ENCODE measurements around the gene AKAP13.

AKAP13 gene

DNA sequence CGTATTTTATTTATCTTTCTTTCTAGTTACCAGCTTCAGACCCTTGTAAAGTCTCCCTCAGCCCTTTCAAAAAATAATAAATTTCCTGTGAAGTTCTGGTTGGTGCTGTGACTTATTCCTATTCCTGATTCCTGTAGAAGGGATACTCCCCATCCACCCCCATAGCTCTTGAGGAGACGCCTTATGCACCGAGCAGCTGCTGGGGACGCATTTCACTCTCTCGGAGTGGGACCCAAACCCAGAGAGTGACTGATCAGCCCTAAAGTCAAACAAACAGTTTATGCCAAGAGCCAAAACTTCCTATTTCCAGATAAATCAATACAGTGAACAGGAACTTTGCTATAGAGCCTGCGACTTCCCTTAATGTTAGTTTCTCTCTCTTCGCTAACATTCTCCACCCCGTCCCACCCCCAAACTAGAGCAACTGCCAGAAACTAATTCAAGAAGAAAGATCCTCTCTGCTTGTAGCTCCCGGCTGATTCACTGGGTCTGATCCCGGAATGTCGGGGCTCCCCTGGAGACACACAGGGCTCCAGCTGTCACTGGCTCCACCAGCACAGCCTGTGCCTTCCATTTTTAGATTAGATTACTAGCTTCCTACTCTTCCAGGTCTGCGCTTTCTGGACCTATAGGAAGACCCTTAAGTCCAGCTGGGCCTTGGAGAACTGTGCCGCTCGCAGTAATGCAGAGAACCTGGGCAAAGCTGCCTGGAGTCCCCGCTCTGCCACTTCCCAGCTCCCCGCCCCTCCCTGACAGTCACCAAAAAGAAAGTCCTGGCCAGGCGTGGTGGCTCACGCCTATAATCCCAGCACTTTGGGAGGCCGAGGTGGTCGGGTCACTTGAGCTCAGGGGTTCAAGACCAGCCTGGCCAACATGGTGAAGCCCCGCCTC lies 369.1 kb downstream of the AKAP13 start:
- no peak for DNase-seq

DNA sequence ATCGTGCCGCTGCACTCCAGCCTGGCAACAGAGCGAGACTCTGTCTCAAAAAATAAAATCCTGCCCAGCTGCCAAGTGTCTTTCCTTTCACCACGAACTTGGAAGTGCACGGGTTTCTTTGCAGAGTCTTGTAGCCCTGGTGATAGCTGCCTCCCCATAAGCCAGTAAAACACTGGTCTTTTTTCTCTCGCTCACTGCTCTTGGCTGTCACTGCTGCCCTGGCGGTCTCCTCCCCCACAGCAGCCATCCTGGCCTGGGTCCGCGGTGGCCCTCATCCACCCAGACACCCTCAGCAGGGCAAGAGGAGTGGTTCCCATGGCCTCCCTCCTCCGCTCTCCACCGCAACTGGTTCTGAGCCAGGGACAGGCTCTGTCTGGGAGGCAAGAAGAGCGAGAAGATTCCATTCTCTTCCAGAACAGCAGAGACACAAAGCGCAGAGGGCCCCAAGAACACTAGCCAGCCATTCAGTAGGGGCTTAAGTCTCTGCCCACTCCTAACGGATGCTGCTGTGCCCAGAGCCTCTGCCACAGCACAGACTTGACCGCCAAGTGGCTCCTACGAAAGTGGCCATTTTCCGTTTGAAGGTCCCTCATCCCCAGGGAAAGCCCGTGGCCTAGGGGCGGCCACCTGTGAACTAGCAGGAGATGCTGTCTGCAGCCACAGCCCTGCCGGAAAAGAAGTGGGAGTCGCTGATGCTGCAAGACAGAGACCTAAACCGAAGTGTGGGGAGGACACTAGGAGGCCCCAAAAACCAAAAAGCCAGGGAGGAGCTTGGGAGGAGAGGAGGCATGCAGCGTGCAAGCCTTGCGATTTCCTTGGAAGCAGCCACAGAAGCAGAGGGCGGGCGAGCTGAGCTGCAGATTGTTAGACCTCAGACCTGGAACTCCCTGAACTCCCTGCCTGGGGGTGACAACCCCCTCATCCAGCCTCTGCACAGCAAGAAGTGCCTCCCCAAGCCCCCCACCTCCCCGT lies 370.2 kb downstream of the AKAP13 start:
- no peak for DNase-seq

DNA sequence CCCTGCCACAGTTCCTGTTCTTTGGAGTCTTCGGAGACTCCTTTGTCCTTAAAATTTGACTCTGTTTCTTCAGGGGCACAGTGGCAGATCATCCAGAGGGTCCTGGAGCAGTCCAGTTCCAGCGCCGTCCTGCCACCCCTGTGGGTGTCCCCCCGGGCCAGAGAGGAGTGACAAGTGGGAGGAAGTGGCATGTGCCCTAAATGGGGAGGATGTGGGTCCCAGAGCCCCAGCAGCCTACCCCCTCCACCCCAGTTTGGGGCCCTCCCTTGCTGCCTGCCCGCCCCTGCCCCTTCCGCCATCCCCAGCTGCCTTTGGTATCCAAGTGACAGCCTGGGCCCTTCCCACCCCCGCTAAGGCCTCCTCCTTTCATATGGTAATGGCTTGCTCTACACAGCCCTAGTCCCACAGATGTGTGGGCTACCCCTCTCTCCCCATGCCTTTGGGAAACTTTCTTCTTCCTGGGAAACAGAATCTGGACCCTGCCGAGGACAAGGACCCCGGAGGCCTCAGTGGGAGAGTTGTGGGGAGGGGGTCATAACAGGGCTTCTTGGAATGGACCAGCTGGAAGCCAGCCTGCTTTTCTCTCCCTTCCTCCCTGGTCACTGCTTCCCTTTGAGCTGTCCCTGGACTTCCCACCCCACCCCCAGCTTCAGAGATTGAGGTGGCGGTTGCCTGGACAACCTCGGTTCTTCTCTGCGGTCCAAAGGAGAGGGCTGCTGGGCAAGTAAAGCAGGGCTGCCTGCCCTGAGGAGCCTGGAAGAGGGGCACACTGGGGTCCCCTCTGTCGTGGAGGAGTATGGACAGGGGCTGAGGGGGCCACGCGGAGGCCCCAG lies 371.1 kb downstream of the AKAP13 start:
- DNase-seq, result no peak

DNA sequence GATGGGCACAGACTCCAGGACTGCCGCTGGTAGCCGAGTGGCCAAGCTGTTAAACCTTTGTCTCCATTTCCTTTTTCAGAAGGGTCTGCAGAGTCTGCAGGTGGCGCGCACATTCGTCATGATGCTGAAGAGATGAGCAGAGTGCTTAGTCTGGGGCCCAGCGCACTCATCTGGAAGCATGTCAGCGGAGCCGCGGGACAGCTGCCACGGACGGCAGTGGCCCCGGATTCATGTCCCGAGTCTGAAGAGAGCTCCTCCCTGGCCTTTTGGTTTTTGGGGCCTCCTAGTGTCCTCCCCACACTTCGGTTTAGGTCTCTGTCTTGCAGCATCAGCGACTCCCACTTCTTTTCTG lies 371.7 kb downstream of the AKAP13 start:
- DNase-seq, result no peak

DNA sequence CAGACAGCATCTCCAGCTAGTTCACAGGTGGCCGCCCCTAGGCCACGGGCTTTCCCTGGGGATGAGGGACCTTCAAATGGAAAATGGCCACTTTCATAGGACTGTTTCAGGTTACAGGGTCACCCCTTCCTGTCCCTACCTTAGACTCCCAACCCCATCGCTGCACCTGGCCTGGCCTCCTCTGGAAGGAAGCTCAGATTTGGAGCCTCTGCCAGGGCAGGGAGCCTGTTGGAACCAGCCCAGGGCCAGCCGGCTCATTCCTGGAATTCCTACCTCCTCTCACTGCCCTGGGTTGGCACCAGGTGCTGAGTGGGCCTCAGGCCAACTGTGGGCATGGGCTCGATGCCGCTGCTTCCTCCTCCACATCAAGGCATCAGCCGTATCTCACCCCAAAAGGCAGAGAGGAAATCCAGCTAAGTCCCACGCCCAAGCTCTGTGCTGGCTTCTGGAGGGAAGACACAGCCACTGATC lies 372.1 kb downstream of the AKAP13 start:
- DNase-seq, result no peak

DNA sequence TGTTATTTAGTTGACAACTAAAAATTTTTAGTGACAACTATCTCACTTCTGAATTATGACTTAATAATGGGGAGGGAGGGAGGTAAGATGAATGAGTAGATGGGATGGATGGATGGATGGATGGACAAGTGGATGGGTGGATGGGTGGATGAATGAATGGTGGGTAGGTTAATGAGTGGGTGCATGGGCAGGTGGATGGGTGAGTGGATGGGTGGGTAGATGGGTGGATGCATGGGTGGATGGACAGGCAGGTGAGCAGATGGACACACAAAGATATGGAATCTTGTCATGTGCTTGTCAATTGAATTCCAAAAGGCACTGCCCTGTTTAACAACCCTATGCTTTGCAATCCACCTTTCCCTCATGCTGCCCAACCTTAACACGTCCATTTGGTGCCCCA lies 372.9 kb downstream of the AKAP13 start:
- no peak for DNase-seq

DNA sequence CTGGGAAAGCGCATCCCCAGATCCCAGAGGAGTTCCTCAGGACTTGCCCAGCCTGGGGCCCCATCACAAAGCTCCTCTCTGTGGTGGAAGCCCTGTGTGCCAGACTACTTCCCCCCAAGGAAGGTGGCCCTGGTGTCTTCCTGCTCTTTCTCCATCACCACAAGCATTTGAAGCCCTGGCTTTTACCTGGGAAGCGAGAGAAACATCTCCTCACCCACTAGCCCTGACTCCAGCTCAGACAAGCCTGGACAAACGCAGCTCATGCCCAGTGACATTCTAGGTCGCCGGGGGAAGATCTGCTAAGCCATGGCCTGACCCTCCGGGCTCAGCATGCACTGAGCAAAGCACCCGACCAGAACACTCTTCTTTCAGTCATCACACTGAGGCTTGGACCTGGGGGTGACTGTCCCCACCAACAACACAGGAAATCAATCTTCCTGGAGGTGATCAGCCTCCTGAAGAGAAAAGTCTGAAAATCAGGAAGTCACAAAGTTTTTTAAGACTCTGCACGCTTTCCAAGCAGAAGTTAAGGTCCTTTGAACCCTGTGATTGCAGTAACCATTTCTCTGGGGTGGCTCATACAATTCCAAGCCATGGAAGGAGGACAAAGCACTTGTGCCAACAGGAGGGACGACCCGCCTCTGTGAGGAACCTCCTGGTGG lies 373.5 kb downstream of the AKAP13 start:
- no peak for DNase-seq

DNA sequence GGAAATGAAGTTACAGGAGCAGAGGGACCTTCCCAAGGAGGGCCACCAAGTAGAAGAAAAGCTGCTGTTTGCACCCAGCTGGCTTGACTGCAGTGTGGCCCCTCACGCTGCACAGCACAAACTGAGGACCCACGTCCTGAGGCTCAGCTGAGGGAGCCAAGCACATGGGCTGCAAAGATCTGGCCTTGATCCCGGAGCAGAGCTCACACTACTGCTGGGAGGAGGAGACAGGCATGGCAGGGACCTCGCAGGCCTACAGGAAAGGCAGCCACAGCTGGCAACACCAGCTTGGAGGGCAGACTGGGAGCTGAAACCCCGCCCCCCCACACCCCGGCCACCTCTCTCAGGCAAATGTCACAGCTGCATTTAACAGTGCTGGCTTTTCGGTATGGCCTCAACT lies 374.6 kb downstream of the AKAP13 start:
- no peak for DNase-seq

DNA sequence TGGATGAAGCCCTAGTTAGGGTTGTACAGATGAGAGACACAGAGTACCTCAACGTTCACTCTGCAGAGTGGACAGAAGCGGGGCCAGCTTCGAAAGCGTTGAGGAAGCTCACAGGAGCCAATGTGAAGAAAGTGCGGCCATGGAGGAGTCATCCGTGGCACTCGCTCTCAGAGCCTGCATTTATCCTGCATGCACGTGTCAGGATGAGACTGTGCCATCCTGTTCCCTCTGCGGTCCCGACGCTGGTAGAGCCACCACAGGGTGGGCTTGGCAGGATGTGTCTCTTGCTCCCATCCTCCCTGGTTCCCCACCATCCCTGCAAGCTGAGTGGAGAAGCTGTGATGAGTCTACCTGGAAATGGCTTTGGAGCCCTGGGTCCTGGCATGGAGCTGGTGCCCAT lies 375.1 kb downstream of the AKAP13 start:
- no peak for DNase-seq

DNA sequence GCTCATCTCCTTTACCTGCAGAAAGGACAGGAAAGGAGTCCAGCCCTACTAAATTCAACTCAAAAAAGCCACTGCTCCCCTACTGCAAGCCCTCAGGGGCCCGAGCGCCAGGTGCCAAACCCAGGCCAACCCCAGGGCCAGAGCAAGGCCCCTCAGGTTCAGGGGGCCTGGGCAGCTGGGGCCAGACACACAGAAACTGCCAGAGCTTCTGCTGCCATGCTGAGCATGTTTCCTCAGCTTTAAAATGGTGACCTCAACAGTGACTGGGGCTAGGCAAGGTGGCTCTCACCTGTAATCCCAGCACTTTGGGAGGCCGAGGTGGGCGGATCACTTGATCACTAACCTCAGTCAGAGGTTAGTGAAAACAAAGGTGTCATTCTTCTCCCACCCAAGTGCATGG lies 375.5 kb downstream of the AKAP13 start:
- DNase-seq, result no peak

DNA sequence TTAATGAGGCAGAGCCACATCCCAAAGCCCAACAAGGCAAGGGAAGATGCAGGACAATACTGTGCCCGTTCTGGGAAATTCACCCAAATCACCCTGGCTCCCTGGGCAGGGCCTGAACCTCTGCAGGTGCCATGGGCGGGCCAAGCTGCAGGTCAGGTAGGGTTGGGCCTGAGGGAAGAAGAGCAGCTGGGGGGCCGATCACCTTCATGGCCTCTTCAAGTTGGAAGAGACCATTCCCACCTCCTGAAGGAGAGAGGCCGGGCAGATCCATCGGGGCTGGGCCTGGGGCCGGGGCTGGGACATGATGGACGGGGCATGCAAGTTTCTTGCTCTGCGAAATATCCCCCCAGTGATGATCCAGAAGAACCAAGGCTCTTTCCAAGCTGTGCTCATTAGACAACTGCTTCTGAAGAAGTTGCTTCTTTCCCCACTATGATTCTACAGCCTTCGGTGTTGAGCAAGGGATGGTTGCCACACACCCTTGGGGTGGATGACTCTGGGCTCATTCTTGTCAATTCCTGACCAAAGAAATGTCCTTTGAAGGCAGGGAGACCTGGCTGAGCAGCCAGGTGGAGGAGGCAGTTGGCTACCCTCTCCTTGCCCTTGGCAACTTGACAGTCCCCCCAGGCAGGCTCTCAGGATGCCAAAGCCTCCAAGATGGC lies 376.1 kb downstream of the AKAP13 start:
- DNase-seq, result no peak

DNA sequence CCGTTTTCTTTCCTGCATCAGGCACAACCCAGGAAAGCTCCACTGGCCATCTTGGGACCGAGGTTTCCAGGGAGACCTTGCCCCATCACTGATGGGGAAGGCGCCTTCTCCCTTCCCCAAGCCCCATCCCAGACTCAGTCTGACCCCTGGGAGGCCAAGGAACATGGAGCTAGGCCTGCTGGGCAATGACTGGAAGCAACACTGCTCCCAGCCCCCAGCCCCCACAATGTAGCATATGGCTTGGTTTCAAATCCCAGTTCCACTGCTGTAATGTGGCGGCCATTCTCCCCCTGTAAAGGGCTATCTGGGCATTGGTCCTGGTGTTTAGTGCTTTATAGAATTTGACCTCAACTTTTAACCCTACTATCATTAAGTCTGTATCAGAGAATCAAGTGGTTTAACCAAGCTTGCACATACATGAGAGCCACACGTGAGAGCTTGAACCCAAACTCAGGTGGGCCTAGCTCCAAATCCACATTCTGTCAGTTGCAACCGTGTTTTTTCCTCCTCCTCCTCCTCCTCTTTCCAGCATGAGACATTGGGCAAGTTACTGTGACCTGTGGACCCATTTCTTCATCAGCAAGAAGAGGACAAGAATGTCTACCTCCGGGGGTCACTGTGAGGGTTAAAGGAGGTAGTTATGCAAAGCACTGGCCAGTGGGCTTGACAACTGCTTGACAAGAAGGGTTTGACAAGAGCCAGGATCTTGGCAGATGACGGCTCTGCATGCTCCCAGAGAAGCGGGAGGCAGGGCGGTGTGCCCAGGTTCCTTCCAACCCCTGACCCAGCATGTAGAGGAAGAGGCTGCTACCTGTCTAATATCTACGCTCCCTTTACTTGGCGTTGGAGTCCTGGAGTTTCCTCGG lies 376.9 kb downstream of the AKAP13 start:
- no peak for DNase-seq

DNA sequence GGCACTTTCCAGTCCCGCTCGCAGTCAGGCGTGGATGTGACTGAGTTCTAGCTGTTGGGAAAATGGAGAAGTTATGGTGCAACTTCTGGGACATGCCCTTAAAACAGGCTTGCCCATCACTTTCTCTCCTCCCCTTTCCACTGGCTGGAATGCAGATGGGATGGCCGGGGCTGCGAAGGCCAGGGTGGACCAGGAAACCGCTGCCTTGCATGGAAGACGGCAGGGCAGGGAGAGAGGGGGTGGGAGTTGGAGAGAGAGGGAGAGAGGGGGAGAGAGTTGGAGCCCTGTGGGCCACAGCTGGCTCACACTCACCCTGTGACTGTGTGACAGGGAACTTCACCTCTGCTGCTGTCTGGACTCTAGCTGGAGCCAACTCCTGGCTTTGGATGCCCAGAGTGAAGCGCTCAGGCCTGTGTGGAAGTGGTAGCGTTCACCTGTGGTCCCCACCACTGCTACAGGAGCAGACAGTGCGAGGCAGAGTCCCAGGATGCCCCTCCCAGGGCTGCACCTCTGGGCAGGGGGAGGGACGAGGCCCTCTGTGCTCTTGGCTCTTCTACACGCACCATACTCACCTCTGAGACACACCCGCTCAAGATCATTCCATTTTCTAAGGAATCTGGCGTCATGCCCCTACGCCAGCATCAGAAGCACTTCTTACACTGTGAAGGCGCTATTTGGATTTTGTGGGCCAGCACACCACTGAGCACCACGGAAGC lies 377.7 kb downstream of the AKAP13 start:
- DNase-seq, result no peak

DNA sequence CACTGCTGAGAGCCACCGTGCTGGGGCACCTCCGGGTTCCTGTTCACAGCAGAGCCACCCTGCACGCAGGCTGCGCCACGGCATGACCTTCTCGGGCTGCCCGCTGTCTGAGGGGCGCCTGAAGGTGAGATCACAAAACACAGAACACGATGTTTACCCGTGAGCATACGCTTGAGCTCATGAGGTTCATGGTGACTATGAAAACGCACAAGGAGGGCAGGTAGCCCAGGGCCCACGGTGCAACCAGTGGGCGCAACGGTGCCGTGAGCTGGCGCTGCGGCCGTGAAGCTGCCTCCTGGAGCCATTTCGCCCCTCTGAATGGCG lies 378.2 kb downstream of the AKAP13 start:
- no peak for DNase-seq

DNA sequence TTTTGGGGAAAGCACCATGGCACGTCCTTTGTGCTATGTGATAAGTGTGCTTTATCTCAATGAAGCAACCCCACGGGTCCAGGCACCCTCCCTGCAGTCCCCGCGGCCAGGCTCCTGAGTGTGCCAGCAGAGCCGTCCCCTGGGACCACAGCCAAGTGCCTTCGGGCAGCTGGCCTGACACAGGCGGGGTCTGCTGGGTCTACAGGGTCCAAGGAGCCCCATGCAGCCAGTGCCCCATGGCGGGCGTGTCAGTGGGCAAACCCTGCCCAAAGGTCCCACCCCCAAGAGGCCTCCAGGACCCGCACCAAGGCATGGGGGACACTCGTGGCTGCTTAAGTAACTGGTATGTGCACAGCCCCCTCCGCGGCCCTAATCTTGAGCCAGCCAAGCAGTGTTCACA lies 379.0 kb downstream of the AKAP13 start:
- no peak for DNase-seq

DNA sequence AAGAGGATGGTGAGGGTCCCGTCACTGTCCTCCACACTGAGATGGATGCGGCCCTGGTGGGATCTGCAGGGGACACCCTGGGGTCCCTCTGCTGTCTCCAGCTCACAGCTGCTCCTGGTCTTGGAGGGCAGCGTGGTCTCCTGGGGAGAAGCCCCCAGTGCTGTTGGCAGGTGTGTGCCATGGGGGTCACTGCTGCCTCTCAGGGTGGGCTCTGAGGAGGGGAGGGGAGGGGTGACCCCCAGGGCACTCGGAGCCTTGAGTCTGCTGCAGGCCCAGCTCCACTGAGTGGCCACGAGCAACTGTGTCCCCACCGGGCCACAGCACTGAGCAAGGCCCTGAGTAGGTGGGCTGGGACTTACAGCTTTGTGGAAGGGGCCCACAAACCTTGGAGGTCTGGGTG lies 379.6 kb downstream of the AKAP13 start:
- no peak for DNase-seq

DNA sequence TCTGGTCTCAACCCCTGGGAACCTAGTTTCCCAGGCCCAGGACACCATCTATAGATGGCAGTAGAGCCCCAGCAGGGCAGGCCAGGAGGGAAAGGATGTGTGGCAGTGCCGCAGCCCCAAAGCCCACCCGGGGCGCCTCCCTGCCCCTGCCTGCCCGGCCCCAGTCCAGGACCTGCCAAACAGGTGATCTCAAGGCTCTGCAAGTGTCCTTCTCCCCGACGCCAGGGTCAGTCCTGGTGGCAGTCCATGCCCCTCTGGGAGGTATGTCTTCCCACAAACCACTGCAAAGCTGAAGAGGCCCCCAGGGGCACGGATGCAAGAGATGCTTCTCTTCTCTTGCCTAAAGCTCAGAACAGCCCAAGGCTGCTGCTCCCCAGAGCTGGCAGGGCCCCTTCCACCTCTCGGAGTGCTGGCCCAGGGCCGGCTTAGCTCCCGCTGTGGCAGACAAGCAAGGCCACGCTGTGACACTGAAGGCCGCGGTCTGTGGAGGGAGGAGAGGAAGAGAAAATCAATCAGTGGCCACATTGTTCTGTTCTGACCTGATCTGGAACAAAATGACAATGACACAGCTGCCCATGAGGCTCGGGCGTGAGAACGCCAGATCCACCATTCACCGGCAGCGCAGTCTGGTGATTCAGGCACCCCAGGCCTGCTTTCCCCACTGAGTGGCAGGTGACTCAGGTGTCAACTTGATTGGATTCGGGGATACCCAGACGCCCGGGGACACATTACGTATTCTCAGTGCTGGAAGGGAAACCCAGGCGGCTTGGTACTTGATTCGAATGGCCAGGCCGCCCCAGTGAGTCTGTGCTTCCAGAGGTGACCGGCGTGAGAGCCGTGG lies 380.3 kb downstream of the AKAP13 start:
- DNase-seq, result no peak

DNA sequence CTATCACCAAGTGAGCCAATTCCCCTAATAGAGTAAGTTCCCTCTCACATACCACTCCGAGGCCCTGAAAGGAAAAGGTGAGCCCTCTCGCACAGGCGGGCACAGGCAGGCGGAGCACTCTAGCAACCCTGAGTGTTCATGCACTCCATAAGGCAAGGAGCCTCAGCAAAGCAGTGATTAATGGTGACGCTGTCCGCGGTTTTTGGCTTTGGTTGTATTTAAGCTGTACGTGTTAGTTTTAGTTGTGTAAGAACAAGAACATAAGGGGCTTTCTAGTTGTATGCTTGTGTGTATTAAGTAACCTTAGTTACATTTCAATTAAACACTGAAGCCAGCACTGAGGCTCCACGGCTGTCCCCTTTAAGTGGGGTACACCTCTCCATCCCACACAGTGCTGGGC lies 381.2 kb downstream of the AKAP13 start:
- DNase-seq, result no peak

DNA sequence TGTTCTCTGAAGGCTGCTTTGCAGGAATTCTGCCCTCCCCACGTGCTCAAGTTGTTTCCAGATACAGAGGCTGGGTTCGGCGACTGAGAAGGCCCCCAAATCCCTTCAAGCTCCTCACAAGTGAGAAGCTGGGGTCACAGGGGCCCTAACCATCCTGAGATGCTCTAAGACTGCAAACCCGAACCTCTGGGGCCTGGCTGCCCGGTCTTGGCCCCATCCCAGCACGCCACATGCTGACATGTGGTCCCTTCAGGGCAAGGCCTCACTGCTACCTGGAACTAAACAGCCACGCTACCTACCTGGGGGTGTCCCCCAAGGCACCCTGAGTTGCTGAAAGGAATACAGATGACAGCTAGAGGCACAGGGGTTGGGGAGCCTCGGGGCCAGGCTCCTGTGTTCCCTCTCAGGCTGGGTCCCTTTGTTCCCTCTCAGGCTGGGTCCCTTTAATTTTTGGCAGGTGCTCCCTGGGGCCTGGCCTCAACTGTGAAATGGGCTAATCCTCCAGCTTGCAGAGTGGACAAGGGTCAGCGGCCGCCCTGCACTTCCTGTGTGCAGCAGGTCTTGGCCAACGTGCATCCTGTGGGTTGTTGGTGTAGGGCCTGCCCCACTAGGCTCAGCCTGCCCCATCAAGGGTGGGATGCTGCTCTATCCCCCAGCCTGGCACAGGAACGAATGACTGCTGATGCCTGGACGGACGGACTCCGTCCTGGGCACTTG lies 381.8 kb downstream of the AKAP13 start:
- no peak for DNase-seq
